ENCODE results near the gene RNFT2.
"Not testable (repeated sequence)": the region's sequence is repeated elsewhere in the genome, so short reads cannot be mapped to it uniquely, and the experiment has no call there.

The RNFT2 gene

DNA sequence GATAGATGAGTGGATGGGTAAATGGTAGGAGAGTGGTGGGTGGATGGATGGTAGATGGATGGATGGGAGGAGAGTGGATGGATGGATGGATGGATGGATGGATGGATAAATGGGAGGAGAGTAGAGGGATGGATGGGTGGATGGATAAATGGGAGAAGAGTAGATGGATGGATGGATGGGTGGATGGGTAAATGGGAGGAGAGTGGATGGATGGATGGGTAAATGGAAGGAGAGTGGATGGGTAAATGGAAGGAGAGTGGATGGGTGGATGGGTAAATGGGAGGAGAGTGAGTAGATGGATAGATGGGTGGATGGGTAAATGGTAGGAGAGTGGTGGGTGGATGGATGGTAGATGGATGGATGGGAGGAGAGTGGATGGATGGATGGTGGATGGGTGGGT is 51.4 kb downstream of the RNFT2 start:
- in situ Hi-C loops (cut with MboI; ENCODE audit: low sequenced_read_pairs), result not testable (repeated sequence)

DNA sequence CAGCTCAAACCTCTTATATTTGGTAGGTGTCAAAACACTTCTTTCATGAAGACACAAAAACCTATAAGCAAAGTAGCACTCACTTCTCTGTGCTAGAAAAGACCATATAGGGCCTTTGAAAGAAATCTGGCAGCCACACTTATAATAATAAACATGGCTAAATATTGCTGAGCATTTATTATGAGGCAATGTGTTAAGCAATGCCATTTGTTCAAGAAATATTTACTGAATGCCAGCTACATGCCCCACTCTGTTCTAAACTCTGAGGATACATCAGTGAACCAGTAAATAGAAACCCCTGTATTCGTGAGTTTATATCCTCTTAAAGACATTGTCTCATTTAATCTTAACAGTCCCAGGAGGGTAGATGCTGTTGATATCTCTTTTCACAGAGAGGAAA is 52.0 kb downstream of the RNFT2 start:
- in situ Hi-C loops (cut with MboI; ENCODE audit: low sequenced_read_pairs), result no loop called here

DNA sequence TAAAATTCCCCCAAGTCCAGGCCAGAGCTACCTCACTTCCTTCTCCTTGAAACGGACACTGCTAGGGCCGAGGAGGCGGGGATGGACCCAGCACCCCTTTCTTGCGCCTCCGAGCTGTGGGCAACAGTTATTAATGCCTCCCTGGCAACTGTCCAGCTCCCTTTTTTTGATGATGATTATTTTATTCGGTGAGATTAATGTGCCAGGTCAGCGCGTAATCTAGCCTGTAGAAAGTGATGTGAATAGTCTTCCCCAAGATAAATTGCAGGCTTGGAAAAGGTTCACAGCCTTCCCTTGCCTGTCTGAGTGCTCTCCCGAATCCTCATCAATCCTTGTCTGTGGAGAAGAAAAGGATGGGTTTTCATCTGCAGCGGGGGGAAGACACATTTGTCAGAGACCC is 54.3 kb downstream of the RNFT2 start:
- in situ Hi-C loops (cut with MboI; ENCODE audit: low sequenced_read_pairs), result no loop called here

DNA sequence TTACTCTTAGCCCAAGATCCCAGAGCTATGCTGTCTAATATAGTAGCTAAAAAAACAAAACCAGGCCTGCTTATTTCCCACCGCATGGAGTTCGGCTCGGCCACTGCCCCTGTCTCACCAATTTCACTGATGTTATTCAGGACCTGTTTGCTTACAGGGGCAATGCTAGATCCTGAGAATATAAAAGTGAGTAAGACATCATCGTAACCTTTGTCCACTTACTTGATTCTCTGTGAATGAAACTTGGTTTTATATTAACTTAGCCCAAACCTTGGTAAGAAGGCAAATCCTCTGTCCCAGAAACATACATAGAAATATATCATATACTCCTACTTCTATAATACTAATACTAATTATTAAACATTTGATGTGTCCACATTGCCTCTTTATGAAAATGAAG is 56.6 kb downstream of the RNFT2 start:
- in situ Hi-C loops (cut with MboI; ENCODE audit: low sequenced_read_pairs), result no loop called here

DNA sequence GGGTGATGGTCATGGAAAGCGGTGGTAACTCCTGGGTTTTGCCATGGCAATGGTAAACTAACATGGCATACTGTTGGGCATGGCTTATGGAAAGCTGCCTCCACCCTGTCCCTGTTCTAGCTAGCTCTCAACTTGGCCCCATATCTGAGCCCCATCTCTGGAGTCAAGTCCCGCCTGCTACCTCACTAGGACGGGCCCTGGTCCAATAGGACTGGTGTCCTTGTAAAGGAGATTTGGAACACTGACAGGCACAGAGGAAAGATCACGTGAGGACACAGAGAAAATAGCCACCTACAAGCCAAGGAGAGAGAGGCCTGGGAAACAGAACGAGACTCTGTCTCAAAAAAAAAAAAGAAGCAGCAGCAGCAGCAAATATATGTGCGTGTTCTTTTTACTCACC is 59.8 kb downstream of the RNFT2 start:
- in situ Hi-C loops (cut with MboI; ENCODE audit: low sequenced_read_pairs), result no loop called here

DNA sequence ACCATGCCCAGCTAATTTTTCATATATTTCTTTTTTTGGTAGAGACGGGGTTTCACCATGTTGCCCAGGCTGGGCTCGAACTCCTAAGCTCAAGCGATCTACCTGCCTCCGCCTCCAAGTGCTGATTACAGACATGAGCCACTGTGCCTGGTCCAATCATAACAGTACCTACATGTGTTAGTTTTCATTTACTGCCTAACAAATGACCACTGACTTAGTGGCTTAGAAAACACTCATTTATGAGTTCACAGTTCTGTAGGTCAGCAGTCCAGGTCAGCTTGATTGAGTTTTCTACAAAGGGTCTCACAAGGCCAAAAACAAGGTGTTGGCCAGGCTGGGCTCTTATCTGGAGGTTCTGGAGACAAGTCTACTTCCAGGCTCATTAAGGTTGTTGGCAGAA is 60.6 kb downstream of the RNFT2 start:
- in situ Hi-C loops (cut with MboI; ENCODE audit: low sequenced_read_pairs), result no loop called here

DNA sequence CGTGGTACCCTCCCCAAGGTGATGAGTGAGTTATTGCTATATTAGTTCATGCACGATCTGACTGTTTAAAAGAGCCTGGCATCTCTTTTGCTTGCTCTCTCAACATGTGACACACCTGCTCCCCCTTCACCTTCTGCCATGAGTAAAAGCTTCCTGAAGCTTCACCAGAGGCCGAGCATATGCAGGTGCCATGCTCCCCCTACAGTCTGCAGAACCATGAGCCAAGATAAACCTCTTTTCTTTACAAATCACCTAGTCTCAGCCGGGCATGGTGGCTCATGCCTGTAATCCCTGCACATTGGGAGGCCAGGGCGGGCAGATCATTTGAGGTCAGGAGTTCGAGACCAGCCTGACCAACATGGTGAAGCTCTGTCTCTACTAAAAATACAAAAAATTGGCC is 61.8 kb downstream of the RNFT2 start:
- in situ Hi-C loops (cut with MboI; ENCODE audit: low sequenced_read_pairs), result no loop called here

DNA sequence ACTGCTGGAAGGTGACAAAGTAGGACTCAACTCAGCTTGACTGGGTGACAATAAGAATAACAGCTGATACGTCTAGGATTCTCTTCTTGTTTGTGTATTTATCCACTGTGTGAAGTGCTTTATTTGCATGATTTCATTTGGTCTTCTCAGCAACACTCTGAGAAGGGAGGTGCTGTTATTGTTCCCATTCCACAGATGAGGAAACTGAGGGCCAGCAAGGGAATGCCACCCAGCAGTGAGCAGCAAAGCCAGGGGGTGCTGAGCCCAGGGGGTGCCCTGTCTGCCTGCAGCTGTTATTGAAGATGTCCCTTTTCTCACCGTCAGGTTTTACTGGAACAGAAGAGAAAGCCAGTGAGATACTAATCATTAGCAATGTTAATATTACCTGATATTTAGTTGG is 62.8 kb downstream of the RNFT2 start:
- in situ Hi-C loops (cut with MboI; ENCODE audit: low sequenced_read_pairs), result no loop called here

DNA sequence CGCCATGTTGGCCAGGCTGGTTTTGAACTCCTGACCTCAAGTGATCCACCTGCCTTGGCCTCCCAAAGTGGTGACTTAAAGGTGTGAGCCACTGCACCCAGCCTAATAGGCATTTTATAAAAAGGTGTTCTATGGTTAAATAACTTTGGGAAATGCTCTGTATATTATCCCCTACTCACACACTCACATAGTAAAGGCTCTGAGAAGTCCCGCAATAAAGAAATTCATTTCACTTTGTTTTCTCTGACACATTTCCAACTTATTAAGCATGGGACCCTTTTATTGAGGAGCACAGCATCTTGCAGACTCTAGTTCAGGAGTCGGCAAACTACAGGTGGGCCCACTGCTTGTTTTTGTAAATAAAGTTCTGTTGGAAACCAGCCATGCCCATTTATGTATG is 63.9 kb downstream of the RNFT2 start:
- in situ Hi-C loops (cut with MboI; ENCODE audit: low sequenced_read_pairs), result no loop called here

DNA sequence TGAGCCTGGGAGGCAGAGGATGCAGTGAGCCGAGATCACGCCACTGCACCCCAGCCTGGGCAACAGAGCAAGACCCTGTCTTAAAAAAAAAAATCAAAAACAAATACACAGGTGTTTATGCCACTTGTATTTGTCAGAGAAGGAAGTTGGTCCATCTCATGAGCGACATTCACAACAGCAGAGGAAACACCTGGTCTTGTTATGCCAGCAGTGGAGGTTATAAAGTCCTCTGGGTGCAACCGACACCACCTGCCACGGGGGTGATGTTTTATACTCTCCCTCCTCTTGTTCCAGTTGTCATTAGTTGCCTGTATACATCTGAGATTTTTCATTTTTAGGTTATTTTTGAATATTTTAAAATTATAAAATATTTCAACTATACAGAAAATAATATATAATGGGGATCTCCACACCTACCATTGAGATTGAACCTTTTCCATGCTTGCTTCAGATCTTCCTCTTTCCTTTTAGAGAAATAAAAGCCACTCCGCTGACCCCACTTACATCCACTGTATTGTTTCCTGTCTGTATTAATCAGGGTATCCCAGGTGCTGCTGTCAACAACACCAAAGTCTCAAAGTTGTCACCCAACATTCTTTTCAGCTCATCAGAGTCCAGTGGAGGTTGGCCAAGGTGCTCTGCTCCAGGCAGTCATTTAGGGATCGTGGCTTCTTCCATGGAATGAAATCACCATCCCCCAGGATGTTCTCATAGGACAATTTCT is 65.1 kb downstream of the RNFT2 start:
- in situ Hi-C loops (cut with MboI; ENCODE audit: low sequenced_read_pairs), result no loop called here

DNA sequence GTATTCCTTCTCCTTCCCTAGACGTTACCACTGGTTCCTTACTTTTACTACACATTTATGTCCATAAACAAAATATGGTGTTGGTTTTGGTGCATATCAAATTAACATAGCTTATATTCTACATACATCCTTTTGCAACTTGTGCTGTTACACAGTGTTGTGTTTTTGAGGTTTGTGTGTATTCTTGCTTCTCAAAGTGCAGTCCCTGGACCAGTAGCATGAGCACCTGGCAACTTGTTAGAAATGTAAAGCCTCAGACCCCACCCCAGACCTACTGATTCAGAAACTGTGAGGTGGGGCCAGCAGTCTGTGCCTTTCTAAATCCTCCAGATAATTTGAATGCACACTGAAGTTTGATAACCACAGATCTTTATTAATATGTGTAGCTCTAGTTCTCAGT is 65.9 kb downstream of the RNFT2 start:
- in situ Hi-C loops (cut with MboI; ENCODE audit: low sequenced_read_pairs), result no loop called here

DNA sequence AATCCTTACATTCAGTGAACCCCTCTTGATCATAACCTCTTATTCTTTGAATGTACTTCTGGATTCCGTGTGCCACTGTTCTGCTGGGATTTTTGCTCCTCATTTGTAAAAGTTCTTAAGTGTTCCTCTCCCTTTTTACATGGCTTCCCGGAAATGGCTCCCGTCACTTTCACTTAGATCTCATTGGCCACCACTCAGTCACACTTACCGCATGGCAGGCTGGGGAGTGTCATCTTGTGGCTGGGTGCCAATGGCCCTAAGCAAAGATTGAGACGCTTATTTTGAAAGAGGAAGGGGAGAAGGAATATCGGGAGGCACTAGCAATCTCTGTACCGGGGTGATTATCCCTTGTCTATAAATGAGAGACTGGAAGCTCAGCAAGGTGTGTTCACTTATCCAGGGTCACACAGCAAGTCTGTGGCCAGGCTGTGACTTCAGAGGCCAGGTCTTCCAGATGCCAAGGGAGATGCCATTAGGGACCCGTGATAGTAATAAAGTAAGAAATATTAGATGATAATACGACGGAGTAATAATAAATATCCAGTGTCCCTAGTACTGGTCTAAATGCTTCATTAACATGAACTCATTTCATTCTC is 68.8 kb downstream of the RNFT2 start:
- in situ Hi-C loops (cut with MboI; ENCODE audit: low sequenced_read_pairs), result no loop called here

DNA sequence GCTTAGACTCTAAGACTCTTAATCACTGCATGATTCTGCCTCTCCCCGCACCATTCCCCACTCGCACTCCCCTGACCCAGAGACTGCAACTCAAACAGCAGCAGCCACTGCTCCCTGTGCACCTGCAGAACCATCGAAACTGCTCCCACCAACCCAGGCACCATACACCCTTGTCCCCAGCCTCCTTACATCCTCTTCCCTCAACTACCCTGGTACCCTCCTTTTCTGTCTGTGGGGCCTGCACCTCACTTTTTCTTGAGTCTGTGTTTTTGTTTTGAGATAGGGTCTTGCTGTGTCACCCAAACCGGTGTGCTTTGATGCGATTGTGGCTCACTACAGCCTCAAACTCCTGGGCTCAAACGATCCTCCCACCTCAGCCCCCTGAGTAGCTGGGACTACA is 69.4 kb downstream of the RNFT2 start:
- in situ Hi-C loops (cut with MboI; ENCODE audit: low sequenced_read_pairs), result no loop called here

DNA sequence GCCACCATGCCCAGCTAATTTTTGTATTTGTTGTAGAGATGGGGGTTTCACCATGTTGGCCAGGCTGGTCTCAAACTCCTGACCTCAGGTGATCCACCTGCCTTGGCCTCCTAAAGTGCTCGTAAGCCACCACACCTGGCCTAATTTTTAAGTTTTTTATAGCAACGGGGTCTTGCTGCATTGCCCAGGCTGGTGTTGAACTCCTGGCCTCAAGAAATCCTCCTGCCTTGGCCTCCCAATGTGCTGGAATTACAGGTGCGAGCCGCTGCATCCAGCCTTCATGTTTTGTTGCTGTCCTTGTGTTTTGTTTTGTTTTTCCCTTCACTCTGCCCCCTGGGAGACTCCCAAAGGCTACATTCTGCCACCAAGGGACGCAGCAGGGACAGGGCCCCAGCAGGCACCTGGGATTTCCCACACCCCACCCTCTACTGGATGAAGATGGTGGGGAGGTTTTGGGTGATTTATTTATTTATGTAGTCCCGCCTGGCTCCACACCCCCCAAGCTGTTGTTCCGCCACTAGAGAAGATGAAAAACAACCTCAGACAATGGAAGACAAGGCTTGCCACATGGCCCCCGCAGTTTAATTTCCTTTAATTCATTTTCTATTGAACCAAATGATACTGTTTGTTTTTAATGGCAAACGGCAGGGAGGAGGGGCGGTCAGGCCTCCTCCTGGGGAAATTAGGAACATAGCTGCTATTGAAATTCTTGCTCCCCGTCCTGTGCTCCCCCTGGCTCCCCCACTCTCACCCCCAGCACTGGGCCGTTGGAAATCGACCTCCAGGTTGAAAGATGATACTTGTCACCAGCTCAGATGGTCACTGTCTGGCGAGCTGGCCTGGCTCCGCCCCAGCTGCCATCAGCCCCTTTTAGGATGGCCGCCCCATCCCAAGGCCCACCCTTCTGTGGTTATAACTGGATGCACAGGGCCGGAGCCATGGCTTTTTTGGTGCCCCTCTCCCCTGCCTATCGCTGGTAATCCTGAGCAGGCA is 70.3 kb downstream of the RNFT2 start:
- in situ Hi-C loops (cut with MboI; ENCODE audit: low sequenced_read_pairs), result no loop called here

DNA sequence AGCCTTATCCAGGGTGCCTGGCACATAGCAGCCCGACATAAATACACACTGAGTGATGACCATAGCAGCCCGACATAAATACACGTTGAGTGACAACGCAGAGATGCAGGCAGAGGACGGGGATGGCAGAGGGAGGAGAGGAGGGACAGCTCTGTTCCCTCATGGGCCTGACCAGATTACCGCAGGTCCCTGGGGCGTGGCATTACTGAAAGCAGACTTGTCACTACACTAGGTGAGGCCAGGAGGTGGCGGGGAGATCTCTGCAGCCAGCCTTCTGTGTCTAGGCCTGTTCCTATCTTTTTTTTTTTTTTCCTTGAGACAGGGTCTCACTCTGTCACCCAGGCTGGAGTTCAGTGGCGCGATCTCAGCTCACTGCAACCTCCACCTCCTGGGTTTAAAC is 74.1 kb downstream of the RNFT2 start:
- in situ Hi-C loops (cut with MboI; ENCODE audit: low sequenced_read_pairs), result no loop called here

DNA sequence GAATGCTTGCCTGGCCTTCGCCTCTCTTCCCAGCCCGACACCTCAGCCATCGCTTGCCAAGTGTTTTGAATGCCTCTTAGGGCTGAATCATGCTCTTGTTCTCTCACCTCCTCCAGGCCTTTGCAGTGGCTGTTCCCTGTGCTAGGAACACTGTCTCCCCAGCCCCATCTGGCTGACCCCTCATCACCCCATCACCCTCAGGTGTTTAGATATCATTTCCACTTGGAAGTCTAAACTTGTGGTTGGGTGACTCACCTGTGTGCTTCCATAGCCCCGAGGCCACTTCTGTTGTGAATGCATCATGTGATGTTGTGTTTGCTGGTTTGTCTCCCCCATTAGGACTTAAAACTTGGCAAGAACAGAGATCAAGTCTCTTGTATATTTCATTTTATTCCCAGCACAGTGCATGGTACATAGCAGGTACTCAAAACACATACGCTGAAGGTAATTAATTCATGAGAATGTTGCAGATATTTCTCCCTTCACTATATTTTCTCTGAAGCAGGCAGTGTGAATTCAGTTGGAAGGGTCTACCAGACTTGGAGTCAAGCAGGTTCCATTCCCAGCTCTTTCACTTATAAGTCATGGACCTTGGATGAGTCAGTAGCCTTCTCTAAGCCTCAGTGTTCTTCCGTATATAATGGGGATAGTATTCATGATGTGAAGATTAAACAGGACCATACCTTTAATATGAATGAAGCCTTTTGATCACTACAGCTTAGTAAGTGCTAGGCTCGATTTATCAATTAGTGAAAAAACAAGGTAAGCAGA is 75.3 kb downstream of the RNFT2 start:
- in situ Hi-C loops (cut with MboI; ENCODE audit: low sequenced_read_pairs), result no loop called here

DNA sequence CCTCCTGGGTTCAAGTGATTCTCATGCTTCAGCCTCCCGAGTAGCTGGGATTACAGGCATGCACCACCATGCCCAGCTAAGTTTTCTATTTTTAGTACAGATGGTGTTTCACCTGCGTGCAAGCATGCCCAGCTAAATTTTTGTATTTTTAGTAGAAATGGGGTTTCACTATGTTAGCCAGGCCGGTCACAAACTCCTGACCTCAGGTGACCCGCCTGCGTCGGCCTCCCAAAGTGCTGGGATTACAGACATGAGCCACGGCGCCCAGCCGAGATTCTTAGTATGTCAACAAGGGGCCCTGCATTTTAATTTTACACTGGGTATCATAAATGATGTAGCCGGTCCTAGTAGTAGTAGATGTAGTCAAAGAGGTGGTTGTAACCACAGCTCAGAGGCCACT is 76.7 kb downstream of the RNFT2 start:
- in situ Hi-C loops (cut with MboI; ENCODE audit: low sequenced_read_pairs), result not testable (repeated sequence)

DNA sequence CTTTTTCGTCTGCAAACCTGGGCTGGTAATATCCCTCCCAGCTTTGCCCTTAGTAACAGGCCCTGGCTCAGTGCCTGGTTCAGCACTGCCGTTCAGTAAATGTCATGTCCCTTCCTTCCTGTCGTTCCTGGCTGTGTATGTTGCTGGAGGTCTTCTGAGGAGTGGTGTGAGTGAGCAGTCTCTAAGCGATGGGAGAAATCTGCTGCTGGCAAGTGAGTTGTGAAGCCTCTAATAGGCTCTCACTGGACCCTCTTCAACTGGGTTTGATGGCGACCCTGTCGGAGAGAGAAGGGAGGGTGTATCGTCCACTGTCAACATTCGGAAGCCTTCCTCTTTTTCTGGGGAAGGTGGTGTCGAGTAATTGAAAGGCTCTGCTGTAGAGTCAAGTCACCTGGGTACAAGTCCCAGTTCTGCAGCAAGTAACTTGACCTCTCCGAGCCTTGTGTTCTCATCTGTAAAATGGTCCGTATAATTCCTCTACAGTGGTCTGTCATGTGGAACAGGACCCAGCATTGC is 80.3 kb downstream of the RNFT2 start:
- in situ Hi-C loops (cut with MboI; ENCODE audit: low sequenced_read_pairs), result no loop called here

DNA sequence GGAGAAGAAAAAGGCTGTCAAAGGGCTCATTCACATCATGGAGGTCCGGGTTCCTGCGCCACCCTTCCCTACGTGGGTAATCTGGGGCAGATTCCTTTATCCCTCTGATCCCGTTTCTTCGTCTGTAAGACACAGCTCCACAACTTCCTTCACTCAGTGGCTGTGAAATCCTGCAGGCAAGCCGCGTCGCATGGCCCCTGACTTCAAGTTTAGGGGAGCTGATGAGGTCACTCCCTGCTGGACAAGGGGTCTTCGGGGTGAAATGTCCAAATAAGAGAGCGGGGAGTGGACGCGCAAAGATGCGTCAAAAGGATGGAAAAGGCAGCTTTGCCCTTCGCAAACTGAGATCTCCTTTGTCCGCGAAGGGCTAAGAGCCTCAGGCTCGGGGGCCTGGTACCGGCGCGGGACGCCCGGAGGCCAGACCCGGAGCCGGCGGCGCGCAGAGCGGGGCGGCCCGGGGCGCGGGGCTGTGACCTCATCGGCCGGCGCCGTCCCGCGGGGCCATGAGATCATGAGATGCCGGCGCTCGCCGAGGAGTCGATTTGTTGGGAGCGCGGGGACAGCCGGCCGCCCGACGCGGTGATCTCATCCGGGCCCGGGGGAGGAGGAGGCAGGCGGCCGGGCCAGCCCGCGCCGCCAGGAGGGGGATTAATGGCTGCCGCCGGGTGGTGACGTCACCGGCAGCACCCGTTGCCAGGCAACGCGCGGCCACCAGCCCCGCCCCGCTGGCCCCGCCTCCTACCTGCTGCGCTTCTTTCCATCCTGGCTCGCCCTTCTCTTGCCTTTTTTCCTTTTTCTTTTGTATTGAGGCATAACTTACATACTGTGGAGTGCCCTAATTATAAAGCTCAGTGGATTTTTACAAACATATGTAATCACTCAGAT is 81.1 kb downstream of the RNFT2 start:
- in situ Hi-C loops (cut with MboI; ENCODE audit: low sequenced_read_pairs), result no loop called here

All from hTERT RPE-1 (cell line).